ENCODE data around the gene OOEP. TPM values are rescaled to one million over a fixed set of nuclear protein-coding genes. Genes with fewer than 3 reads are reported as not detected.

The OOEP gene
- total and polyA plus RNA-seq, 7 donors, result 0.15 TPM; not detected in 6

DNA sequence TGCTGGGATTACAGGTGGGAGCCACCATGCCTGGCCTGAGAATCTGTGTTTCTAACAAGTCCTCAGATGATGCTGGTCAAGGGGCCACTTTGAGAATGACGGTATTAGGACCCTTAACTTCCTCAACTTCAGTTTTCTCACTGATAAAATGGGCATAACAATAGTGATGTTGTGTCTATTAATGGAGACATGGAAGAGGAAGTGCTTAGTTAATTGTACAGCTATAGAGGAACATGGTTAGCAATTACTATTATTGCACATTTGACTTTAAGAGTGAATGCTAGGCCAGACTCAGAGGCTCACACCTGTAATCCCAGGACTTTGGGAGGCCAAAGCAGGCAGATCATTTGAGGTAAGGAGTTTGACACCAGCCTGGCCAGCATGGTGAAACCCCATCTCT, 28.4 kb downstream of the OOEP start:
- Histone ChIP-seq H3K4me1 (no peaks in the 10 kb centered on the region), H3K4me3 (no peak overlapping the region), H3K27ac (no peak overlapping the region), H3K27me3 (ENCODE audit: insufficient read depth in 3 of 3, low read length in 2 of 3) (peaks cover 0 to 3% (median 0%) of the 10 kb centered on the region in 3 donors), H3K9me3 (no peaks in the 10 kb centered on the region), H3K36me3 (ENCODE audit: insufficient read depth in 1 of 2, low read depth in 1 of 2) (no peaks in the 10 kb centered on the region)
- WGBS, 3 donors, result 63 to 79% (median 71%) methylated on average over 1 of the region's 1 CpG
- TF ChIP-seq, protein P1, sequence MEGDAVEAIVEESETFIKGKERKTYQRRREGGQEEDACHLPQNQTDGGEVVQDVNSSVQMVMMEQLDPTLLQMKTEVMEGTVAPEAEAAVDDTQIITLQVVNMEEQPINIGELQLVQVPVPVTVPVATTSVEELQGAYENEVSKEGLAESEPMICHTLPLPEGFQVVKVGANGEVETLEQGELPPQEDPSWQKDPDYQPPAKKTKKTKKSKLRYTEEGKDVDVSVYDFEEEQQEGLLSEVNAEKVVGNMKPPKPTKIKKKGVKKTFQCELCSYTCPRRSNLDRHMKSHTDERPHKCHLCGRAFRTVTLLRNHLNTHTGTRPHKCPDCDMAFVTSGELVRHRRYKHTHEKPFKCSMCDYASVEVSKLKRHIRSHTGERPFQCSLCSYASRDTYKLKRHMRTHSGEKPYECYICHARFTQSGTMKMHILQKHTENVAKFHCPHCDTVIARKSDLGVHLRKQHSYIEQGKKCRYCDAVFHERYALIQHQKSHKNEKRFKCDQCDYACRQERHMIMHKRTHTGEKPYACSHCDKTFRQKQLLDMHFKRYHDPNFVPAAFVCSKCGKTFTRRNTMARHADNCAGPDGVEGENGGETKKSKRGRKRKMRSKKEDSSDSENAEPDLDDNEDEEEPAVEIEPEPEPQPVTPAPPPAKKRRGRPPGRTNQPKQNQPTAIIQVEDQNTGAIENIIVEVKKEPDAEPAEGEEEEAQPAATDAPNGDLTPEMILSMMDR (IDR thresholded peaks at IDR 0.05), result no peak
- intact Hi-C loops (cut with DNase I), result no loop called here
- no peak for DNase-seq
- no peak for ATAC-seq

DNA sequence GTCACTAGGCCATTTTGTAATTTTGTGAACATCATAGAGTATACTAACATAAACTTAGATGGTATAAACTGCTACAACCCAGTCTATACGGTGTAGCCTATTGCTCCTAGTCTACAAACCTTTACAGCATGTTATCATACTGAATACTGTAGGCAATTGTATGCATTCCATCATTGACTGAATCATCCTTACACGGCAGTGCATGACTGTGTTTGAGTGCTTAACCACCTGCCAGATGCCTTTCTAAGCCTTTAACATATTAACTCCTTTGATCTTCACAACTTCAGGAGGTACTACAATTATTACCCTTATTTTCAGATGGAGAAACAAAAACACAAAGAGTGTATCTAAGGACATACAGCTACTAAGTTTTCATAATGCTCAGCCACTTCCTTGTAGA, 29.6 kb downstream of the OOEP start:
- ATAC-seq, result no peak
- Histone ChIP-seq H3K27me3 (ENCODE audit: insufficient read depth in 3 of 3, low read length in 2 of 3) (peaks cover 0 to 3% (median 0%) of the 10 kb centered on the region in 3 donors), H3K4me1 (no peaks in the 10 kb centered on the region), H3K36me3 (ENCODE audit: insufficient read depth in 1 of 2, low read depth in 1 of 2) (no peaks in the 10 kb centered on the region), H3K4me3 (no peak overlapping the region), H3K9me3 (no peaks in the 10 kb centered on the region), H3K27ac (no peak overlapping the region)
- no peak for DNase-seq
- TF ChIP-seq, protein P1 (IDR thresholded peaks at IDR 0.05), result no peak
- intact Hi-C loops (cut with DNase I), result no loop called here
- 51 to 57% (median 51%) methylated on average over 2 of the region's 2 CpGs for WGBS, 3 donors

DNA sequence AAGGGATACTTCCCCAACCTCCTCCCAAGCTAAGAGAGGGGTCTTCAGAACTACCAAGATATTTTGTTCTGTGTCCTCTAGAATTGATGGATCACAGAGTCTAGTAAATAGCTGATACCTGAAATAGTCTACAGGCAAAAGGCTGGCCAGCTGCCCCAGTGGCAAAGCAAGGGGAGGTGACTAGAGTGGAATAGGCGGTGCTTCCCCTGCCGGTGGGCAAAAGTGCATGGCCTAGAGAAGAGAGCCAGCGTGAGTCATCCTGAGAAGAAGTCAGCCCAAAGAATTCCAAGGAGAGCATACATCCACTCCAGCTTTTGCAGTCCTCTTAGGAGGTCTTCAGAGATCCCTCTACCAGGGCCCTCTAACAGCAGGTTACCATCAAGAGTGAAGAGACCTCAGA, 30.4 kb downstream of the OOEP start:
- no peaks in the 10 kb centered on the region for H3K36me3 ChIP-seq (ENCODE audit: insufficient read depth in 1 of 2, low read depth in 1 of 2)
- TF ChIP-seq, protein P1 (IDR thresholded peaks at IDR 0.05), result no peak
- H3K4me3 ChIP-seq, result no peak overlapping the region
- ATAC-seq (no peak), DNase-seq (no peak)
- no peaks in the 10 kb centered on the region for H3K4me1 ChIP-seq
- 57 to 69% (median 67%) methylated on average over 3 of the region's 3 CpGs for WGBS, 3 donors
- no peak overlapping the region for H3K27ac ChIP-seq
- H3K9me3 ChIP-seq, result no peaks in the 10 kb centered on the region
- H3K27me3 ChIP-seq (ENCODE audit: insufficient read depth in 3 of 3, low read length in 2 of 3), result peaks cover 0 to 3% (median 0%) of the 10 kb centered on the region in 3 donors
- intact Hi-C loops (cut with DNase I), result no loop called here

DNA sequence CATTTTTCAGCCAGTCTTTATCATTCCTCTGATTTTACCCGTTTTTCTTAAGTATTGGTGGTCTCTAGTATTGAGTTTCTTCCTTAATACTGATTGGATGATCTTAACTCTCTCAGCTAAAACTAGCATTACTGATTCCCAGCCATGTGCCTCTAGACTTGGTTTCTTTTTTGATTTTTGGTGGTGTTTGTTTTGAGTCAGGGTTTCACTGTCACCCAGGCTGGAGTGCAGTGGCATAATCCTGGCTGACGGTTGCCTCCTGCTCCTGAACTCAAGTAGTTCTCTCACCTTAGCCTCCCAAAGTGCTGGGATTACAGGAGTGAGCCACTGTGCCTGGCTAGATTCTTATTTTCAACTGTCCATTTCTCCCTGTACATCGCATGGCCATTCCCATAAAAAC, 40.5 kb downstream of the OOEP start:
- Histone ChIP-seq H3K36me3 (ENCODE audit: insufficient read depth in 1 of 2, low read depth in 1 of 2) (no peaks in the 10 kb centered on the region), H3K27ac (no peak overlapping the region), H3K4me3 (no peak overlapping the region), H3K9me3 (no peaks in the 10 kb centered on the region), H3K4me1 (no peaks in the 10 kb centered on the region), H3K27me3 (ENCODE audit: insufficient read depth in 3 of 3, low read length in 2 of 3) (no peaks in the 10 kb centered on the region)
- WGBS, 3 donors, result 54 to 68% (median 57%) methylated on average over 3 of the region's 3 CpGs
- intact Hi-C loops (cut with DNase I), result loop anchor here in 1 of 2 donors (5.0 to 10.0 kb wide), 2 partner anchors 42 to 914 kb away; no protein-coding TSS in a partner anchor
- DNase-seq (no peak), ATAC-seq (no peak)
- TF ChIP-seq, protein P1 (IDR thresholded peaks at IDR 0.05), result no peak

DNA sequence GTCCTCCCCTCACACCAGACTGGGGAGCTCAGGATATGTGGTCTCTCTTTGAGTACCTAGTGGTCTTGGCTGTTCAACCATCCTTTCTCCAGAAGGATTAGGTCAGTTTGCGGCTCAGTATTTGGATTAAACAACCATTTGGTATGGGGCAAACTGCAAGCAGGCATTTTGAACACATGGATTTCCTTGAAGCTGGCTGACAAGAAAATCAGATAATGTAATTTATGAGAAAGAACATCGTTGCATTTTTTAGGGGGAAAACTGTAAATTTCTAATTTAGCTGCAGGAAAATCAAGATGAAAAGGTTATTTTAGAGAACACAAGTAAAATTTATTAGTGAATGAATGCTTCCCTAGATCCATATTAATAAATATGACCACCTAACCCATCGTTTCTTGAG, 40.9 kb downstream of the OOEP start:
- 64 to 66% (median 66%) methylated on average over 3 of the region's 3 CpGs for WGBS, 3 donors
- TF ChIP-seq, protein P1 (IDR thresholded peaks at IDR 0.05), result no peak
- intact Hi-C loops (cut with DNase I), result loop anchor here in 1 of 2 donors (5.0 to 10.0 kb wide), 2 partner anchors 41 to 914 kb away; no protein-coding TSS in a partner anchor

More for the DNA sequence above, 40.9 kb downstream of the OOEP start:
- DNase-seq, result no peak
- no peaks in the 10 kb centered on the region for H3K36me3 ChIP-seq (ENCODE audit: insufficient read depth in 1 of 2, low read depth in 1 of 2)
- H3K27ac ChIP-seq, result no peak overlapping the region
- no peaks in the 10 kb centered on the region for H3K4me1 ChIP-seq
- H3K27me3 ChIP-seq (ENCODE audit: insufficient read depth in 3 of 3, low read length in 2 of 3), result no peaks in the 10 kb centered on the region
- H3K4me3 ChIP-seq, result no peak overlapping the region
- ATAC-seq, result no peak
- H3K9me3 ChIP-seq, result no peaks in the 10 kb centered on the region

Data from psoas muscle (tissue), 8 donors.